Large intestine (tissue), 3 donors: ENCODE results near the gene ASTN2. TPM values are rescaled to one million over a fixed set of nuclear protein-coding genes. Genes with fewer than 3 reads are reported as not detected.
A peak's percentile ranks its signal among the peaks of the same experiment; 100 is the strongest.
"Not testable (repeated sequence)": the region's sequence is repeated elsewhere in the genome, so short reads cannot be mapped to it uniquely, and the experiment has no call there.

Experiments
- DNase-seq, 2 donors: peaks; one replicate each; pipeline versions ENCODE4 v3.0.0 to v3.0.0-alpha.2; 2013
- H3K27ac ChIP-seq: one replicate; pipeline ENCODE4 v1.5.1; 2013; ENCODE audit warnings: low read length
- H3K27me3 ChIP-seq: 2 replicates; pipeline ENCODE4 v1.6.1; 2013; ENCODE audit warnings: low read length; ENCODE audit not compliant: control insufficient read depth, insufficient read depth
- H3K36me3 ChIP-seq: 2 replicates; pipeline ENCODE4 v1.6.1; 2013; ENCODE audit warnings: low read length; ENCODE audit not compliant: control insufficient read depth, insufficient read depth
- H3K4me1 ChIP-seq: one replicate; pipeline ENCODE4 v1.6.1; 2013; ENCODE audit warnings: low read length; ENCODE audit not compliant: control insufficient read depth, insufficient read depth
- H3K4me3 ChIP-seq: one replicate; pipeline ENCODE4 v1.5.1; 2013; ENCODE audit warnings: low read length
- H3K9me3 ChIP-seq: one replicate; pipeline ENCODE4 v1.6.1; 2013; ENCODE audit warnings: mild to moderate bottlenecking, low read depth, low read length, moderate library complexity; ENCODE audit not compliant: control insufficient read depth
- WGBS: methylation state at CpG from one replicate; pipeline ENCODE4 v1.1.5; 2013; ENCODE audit warnings: low lambda C conversion rate; ENCODE audit not compliant: insufficient coverage; 5-methylcytosine and 5-hydroxymethylcytosine counted together
- polyA plus RNA-seq: library from polyadenylated mRNA; unstranded; fragments of 120-200 nt; gene quantifications from one replicate; pipeline ENCODE4 v1.2.1, GENCODE V29; 2013

ASTN2 gene
- polyA plus RNA-seq, 1 donor, result 11.4 TPM

- peaks cover 3% of the 10 kb centered on the region for H3K9me3 ChIP-seq
- no peaks in the 10 kb centered on the region for H3K4me1 ChIP-seq
- no peak for DNase-seq
- no peaks in the 10 kb centered on the region for H3K27me3 ChIP-seq
- H3K4me3 ChIP-seq, result no peak overlapping the region
- no CpG with 5 or more reads among the region's 2 CpGs for WGBS
- no peak overlapping the region for H3K27ac ChIP-seq
- no peaks in the 10 kb centered on the region for H3K36me3 ChIP-seq
These were observed 958.3 kb downstream of the ASTN2 start for GRCh38 chr9:116456490-116457088.

DNA sequence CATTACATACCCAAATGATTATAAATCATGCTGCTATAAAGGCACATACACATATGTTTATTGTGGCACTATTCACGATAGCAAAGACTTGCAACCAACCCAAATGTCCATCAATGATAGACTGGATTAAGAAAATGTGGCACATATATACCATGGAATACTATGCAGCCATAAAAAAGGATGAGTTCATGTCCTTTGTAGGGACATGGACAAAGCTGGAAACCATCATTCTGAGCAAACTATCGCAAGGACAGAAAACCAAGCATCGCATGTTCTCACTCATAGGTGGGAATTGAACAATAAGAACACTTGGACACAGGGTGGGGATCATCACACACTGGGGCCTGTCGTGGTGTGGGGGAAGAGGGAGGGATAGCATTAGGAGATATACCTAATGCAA, 960.3 kb downstream of the ASTN2 start:
- H3K4me3 ChIP-seq, H3K4me1 ChIP-seq, H3K36me3 ChIP-seq, DNase-seq, H3K27me3 ChIP-seq, H3K9me3 ChIP-seq, H3K27ac ChIP-seq: not testable (repeated sequence)
- 100% methylated on average over 1 of the region's 4 CpGs for WGBS

DNA sequence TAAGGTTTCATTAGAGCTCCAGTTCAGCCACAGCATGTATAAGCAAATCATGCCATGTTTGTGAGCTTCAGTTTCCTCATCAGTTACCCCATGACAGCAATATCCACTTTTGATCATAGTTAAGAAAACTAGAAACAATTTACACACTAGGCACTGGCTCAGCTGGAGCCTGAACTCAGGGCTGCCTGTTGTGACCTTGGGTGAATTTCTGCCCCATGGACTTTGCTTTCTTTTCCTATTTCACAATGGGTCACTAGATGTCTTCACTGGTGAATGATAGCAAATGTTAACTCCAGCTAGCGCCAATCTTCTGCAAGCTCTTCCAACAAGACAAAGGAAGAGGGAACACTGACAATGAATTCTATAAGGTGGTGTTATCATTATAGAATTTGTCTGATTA, 961.1 kb downstream of the ASTN2 start:
- Histone ChIP-seq H3K36me3 (no peaks in the 10 kb centered on the region), H3K4me3 (no peak overlapping the region), H3K4me1 (no peaks in the 10 kb centered on the region), H3K27me3 (no peaks in the 10 kb centered on the region), H3K27ac (no peak overlapping the region), H3K9me3 (peaks cover 3% of the 10 kb centered on the region)
- no CpG with 5 or more reads among the region's 1 CpG for WGBS
- peak; percentile 35 to 54 for DNase-seq

DNA sequence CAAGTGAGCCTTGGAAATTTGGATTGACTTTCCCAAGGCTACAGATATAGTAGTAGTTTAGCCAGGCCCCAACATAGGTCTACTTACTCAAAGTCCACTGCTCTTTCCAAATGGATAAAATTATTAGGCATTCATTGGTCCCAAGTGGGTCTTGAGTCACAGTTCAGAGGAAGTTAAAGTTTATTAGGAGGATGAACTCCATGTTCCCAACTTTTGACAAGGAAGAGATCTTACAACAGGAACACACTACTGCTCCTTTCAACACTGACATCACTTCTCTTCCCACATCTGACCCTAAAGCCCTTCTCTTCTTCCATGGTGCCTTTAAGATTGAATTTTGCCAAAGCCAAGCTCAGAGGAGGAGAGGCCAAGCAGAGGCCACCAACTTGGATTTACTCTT, 962.2 kb downstream of the ASTN2 start:
- Histone ChIP-seq H3K36me3 (no peaks in the 10 kb centered on the region), H3K4me3 (no peak overlapping the region), H3K27ac (no peak overlapping the region), H3K9me3 (peaks cover 3% of the 10 kb centered on the region), H3K27me3 (no peaks in the 10 kb centered on the region), H3K4me1 (no peaks in the 10 kb centered on the region)
- no peak for DNase-seq

- no peaks in the 10 kb centered on the region for H3K36me3 ChIP-seq
- H3K27me3 ChIP-seq, result no peaks in the 10 kb centered on the region
- H3K4me1 ChIP-seq, result no peaks in the 10 kb centered on the region
- no CpG with 5 or more reads among the region's 1 CpG for WGBS
- no peak overlapping the region for H3K4me3 ChIP-seq
- no peak overlapping the region for H3K27ac ChIP-seq
- DNase-seq, result no peak
- peaks cover 3% of the 10 kb centered on the region for H3K9me3 ChIP-seq
These were observed 962.6 kb downstream of the ASTN2 start for GRCh38 chr9:116452227-116452626.

GRCh38 chr9:116451500-116452115, 963.2 kb downstream of the ASTN2 start:
- Histone ChIP-seq H3K9me3 (peaks cover 3% of the 10 kb centered on the region), H3K4me3 (no peak overlapping the region), H3K27ac (no peak overlapping the region), H3K4me1 (no peaks in the 10 kb centered on the region), H3K27me3 (no peaks in the 10 kb centered on the region), H3K36me3 (no peaks in the 10 kb centered on the region)
- WGBS, result 86% methylated on average over 2 of the region's 2 CpGs
- no peak for DNase-seq

GRCh38 chr9:116450378-116451139, 964.3 kb downstream of the ASTN2 start:
- Histone ChIP-seq H3K9me3 (no peaks in the 10 kb centered on the region), H3K4me1 (no peaks in the 10 kb centered on the region), H3K27ac (no peak overlapping the region), H3K27me3 (no peaks in the 10 kb centered on the region), H3K4me3 (no peak overlapping the region), H3K36me3 (no peaks in the 10 kb centered on the region)
- no peak for DNase-seq
- 80% methylated on average over 1 of the region's 3 CpGs for WGBS

- H3K27ac ChIP-seq, result no peak overlapping the region
- DNase-seq, result no peak
- no peaks in the 10 kb centered on the region for H3K36me3 ChIP-seq
- H3K27me3 ChIP-seq, result no peaks in the 10 kb centered on the region
- no peaks in the 10 kb centered on the region for H3K9me3 ChIP-seq
- H3K4me3 ChIP-seq, result no peak overlapping the region
- H3K4me1 ChIP-seq, result no peaks in the 10 kb centered on the region
- WGBS, result no CpG with 5 or more reads among the region's 3 CpGs
These were observed 964.9 kb downstream of the ASTN2 start for GRCh38 chr9:116449949-116450348.

GRCh38 chr9:116448431-116448830, 966.4 kb downstream of the ASTN2 start:
- Histone ChIP-seq H3K27ac (no peak overlapping the region), H3K36me3 (no peaks in the 10 kb centered on the region), H3K4me1 (no peaks in the 10 kb centered on the region), H3K4me3 (no peak overlapping the region), H3K9me3 (no peaks in the 10 kb centered on the region), H3K27me3 (no peaks in the 10 kb centered on the region)
- WGBS, result no CpG with 5 or more reads among the region's 3 CpGs
- no peak for DNase-seq

GRCh38 chr9:116447934-116448333, 966.9 kb downstream of the ASTN2 start:
- no CpG with 5 or more reads among the region's 6 CpGs for WGBS
- DNase-seq, result no peak
- no peaks in the 10 kb centered on the region for H3K4me1 ChIP-seq
- H3K36me3 ChIP-seq, result no peaks in the 10 kb centered on the region
- no peak overlapping the region for H3K27ac ChIP-seq
- H3K9me3 ChIP-seq, result no peaks in the 10 kb centered on the region
- no peak overlapping the region for H3K4me3 ChIP-seq
- H3K27me3 ChIP-seq, result no peaks in the 10 kb centered on the region

DNA sequence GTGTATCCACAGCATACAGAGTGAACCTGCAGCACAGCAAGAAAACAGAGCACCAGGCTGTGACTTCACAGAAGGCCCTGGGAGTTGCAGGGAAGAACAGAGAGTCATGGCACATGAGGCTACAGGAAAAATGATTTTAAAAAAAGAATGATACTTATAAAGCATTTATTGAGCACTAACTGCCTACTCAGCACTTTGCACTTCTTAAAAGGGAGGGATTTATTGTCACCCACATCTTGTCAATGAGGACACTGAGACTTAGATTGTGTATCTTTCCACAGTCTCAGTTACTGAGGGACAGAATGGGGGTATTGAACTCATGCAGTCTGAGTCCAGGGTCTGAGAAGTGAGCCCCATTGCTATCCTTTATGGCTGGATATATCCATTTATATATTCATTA, 972.3 kb downstream of the ASTN2 start:
- Histone ChIP-seq H3K4me1 (no peaks in the 10 kb centered on the region), H3K4me3 (no peak overlapping the region), H3K27me3 (no peaks in the 10 kb centered on the region), H3K36me3 (peaks cover 18% of the 10 kb centered on the region), H3K9me3 (no peaks in the 10 kb centered on the region), H3K27ac (no peak overlapping the region)
- no peak for DNase-seq
